Measurements from ENCODE around the gene DHODH.
"Not testable (repeated sequence)": the region's sequence is repeated elsewhere in the genome, so short reads cannot be mapped to it uniquely, and the experiment has no call there.

Gene DHODH

GRCh38 chr16:72014675-72015074, 6.1 kb downstream of the DHODH start:
- DNase-seq, result no peak

GRCh38 chr16:72015124-72015523, 6.6 kb downstream of the DHODH start:
- DNase-seq, result no peak

- DNase-seq, result no peak
These were observed 9.9 kb downstream of the DHODH start for GRCh38 chr16:72018470-72018869.

- DNase-seq, result no peak
These were observed 12.5 kb downstream of the DHODH start for GRCh38 chr16:72021043-72021442.

- no peak for DNase-seq
These were observed 13.6 kb downstream of the DHODH start for GRCh38 chr16:72022127-72022526.

- no peak for DNase-seq
These were observed 15.4 kb downstream of the DHODH start for GRCh38 chr16:72023962-72024361.

GRCh38 chr16:72024862-72025382, 16.4 kb downstream of the DHODH start:
- no peak for DNase-seq

GRCh38 chr16:72025404-72026114, 17.0 kb downstream of the DHODH start:
- DNase-seq, result no peak

- DNase-seq, result no peak
These were observed 19.3 kb downstream of the DHODH start for GRCh38 chr16:72027669-72028378.

GRCh38 chr16:72029567-72030271, 21.2 kb downstream of the DHODH start:
- DNase-seq, result no peak

GRCh38 chr16:72033437-72033836, 24.9 kb downstream of the DHODH start:
- DNase-seq, result no peak

GRCh38 chr16:72036098-72036497, 27.6 kb downstream of the DHODH start:
- no peak for DNase-seq

- no peak for DNase-seq
These were observed 33.7 kb downstream of the DHODH start for GRCh38 chr16:72042157-72042660.

- DNase-seq, result no peak
These were observed 34.5 kb downstream of the DHODH start for GRCh38 chr16:72043058-72043457.

GRCh38 chr16:72043539-72043938, 35.0 kb downstream of the DHODH start:
- DNase-seq, result no peak

GRCh38 chr16:72044296-72044695, 35.8 kb downstream of the DHODH start:
- no peak for DNase-seq

- DNase-seq, result no peak
These were observed 36.3 kb downstream of the DHODH start for GRCh38 chr16:72044825-72045359.

- DNase-seq, result no peak
These were observed 40.6 kb downstream of the DHODH start for GRCh38 chr16:72049110-72049509.

- DNase-seq, result no peak
These were observed 42.4 kb downstream of the DHODH start for GRCh38 chr16:72050769-72051464.

- no peak for DNase-seq
These were observed 43.3 kb downstream of the DHODH start for GRCh38 chr16:72051818-72052217.

GRCh38 chr16:72054254-72054847, 45.8 kb downstream of the DHODH start, which contains the start of gene HP:
Gene HP (plus strand): TSS chr16:72054505. CDS start chr16:72054653, 148 bp downstream.
- DNase-seq, result not testable (repeated sequence)

GRCh38 chr16:72055911-72056310, 47.4 kb downstream of the DHODH start:
- DNase-seq, result no peak

All from NCI-H1048 (cell line).